HG03460 (cell line): ENCODE measurements around the gene GUCY2D.

Experiments used
- ATAC-seq: cut with Tn5 transposase; IDR thresholded peaks from one replicate; pipeline ENCODE4 v1.9.1; 2021; ENCODE audit not compliant: unreplicated experiment

Gene GUCY2D

GRCh38 chr17:7989781-7990655, 12.4 kb upstream of the GUCY2D start:
- peak; percentile 74 for ATAC-seq

- no peak for ATAC-seq
These were observed 9.9 kb upstream of the GUCY2D start for GRCh38 chr17:7992516-7992915.

- no peak for ATAC-seq
These were observed 9.5 kb upstream of the GUCY2D start for GRCh38 chr17:7992924-7993323.

- ATAC-seq: no peak
These were observed 8.3 kb upstream of the GUCY2D start for GRCh38 chr17:7993972-7994589.

GRCh38 chr17:7995724-7996123, 6.7 kb upstream of the GUCY2D start:
- no peak for ATAC-seq

GRCh38 chr17:7997186-7997585, 5.2 kb upstream of the GUCY2D start:
- ATAC-seq: no peak

- no peak for ATAC-seq
These were observed 542 bp downstream of the GUCY2D start for GRCh38 chr17:8002721-8003593.

- ATAC-seq: no peak
These were observed 1.3 kb downstream of the GUCY2D start for GRCh38 chr17:8003594-8004181.

GRCh38 chr17:8004899-8005298, 2.5 kb downstream of the GUCY2D start:
- ATAC-seq: no peak

GRCh38 chr17:8005357-8005756, 2.9 kb downstream of the GUCY2D start:
- no peak for ATAC-seq

GRCh38 chr17:8005967-8006730, 3.7 kb downstream of the GUCY2D start:
- ATAC-seq: no peak

- no peak for ATAC-seq
These were observed 4.6 kb downstream of the GUCY2D start for GRCh38 chr17:8006836-8007680.

- ATAC-seq: no peak
These were observed 5.4 kb downstream of the GUCY2D start for GRCh38 chr17:8007836-8008235.

GRCh38 chr17:8012045-8012580, 9.7 kb downstream of the GUCY2D start:
- ATAC-seq: no peak

- ATAC-seq: no peak
These were observed 10.7 kb downstream of the GUCY2D start for GRCh38 chr17:8012996-8013640.

GRCh38 chr17:8013731-8014557, 11.5 kb downstream of the GUCY2D start:
- ATAC-seq: no peak

GRCh38 chr17:8014558-8014850, 12.1 kb downstream of the GUCY2D start:
- ATAC-seq: no peak
